HG03095 (cell line): ENCODE data around the gene HOXA10.

ENCODE experiments used
- ATAC-seq: cut with Tn5 transposase; IDR thresholded peaks from one replicate; pipeline ENCODE4 v1.9.1; 2021; ENCODE audit warnings: moderate library complexity; ENCODE audit not compliant: unreplicated experiment

HOXA10 gene

GRCh38 chr7:27191833-27192545 lies 17.9 kb upstream of the HOXA10 start:
- no peak for ATAC-seq

- ATAC-seq: no peak
Observed at GRCh38 chr7:27191161-27191731, 17.1 kb upstream of the HOXA10 start.

- no peak for ATAC-seq
Observed at GRCh38 chr7:27189997-27190748, 16.1 kb upstream of the HOXA10 start.

- no peak for ATAC-seq
Observed at GRCh38 chr7:27189295-27189996, 15.3 kb upstream of the HOXA10 start.

- no peak for ATAC-seq
Observed at GRCh38 chr7:27188386-27189294, 14.5 kb upstream of the HOXA10 start.

GRCh38 chr7:27187475-27188385 lies 13.6 kb upstream of the HOXA10 start:
- no peak for ATAC-seq

- ATAC-seq: no peak
Observed at GRCh38 chr7:27186668-27187474, 12.8 kb upstream of the HOXA10 start.

GRCh38 chr7:27185854-27186667 lies 11.9 kb upstream of the HOXA10 start:
- ATAC-seq: no peak

GRCh38 chr7:27185013-27185853 lies 11.1 kb upstream of the HOXA10 start, which contains the start of gene HOXA11:
TSS of gene HOXA11 (minus strand) at chr7:27185232. CDS start at chr7:27185144, 88 bp downstream.
- ATAC-seq: no peak

- no peak for ATAC-seq
Observed at GRCh38 chr7:27184337-27185012, 10.4 kb upstream of the HOXA10 start.

- ATAC-seq: no peak
Observed at GRCh38 chr7:27183682-27184336, 9.7 kb upstream of the HOXA10 start.

- no peak for ATAC-seq
Observed at GRCh38 chr7:27182861-27183681, 9.0 kb upstream of the HOXA10 start.

GRCh38 chr7:27182285-27182841 lies 8.2 kb upstream of the HOXA10 start:
- ATAC-seq: no peak

- ATAC-seq: no peak
Observed at GRCh38 chr7:27181795-27182275, 7.7 kb upstream of the HOXA10 start.
